PC-9 (cell line): ENCODE results near the gene ATP6V0B. TPM values are rescaled to one million over a fixed set of nuclear protein-coding genes. Genes with fewer than 3 reads are reported as not detected.

ENCODE experiments used
- BruUV-seq: library from RNA; stranded (reverse); fragments of 400-500 nt; replicated peaks from 2 replicates; lab custom pipeline; 2021; lab: Mats Ljungman, UMichigan
- CTCF ChIA-PET: fragments of 300-600 bp; sonication (Branson Sonifier 250); formaldehyde crosslinking; loops from one replicate; lab custom pipeline; 2022; ENCODE audit warnings: antibody characterized with exemption; lab: Charles Lee
- POLR2A ChIA-PET: fragments of 300-600 bp; sonication (Branson Sonifier 250); formaldehyde crosslinking; loops from one replicate; lab custom pipeline; 2022; ENCODE audit warnings: antibody characterized with exemption; ENCODE audit not compliant: unreplicated experiment; lab: Charles Lee
- DNase-seq, 2 experiments: peaks; one replicate each; pipeline versions ENCODE4 v3.0.0 to v3.0.0-alpha.2; 2015 to 2022; ENCODE audit warnings: mixed read lengths in 1 of 2
- H2AFZ ChIP-seq: fragments of 200-600 bp; sonication (generic); 2 replicates; pipeline ENCODE4 v1.8.1; 2017; ENCODE audit warnings: antibody characterized with exemption
- H3F3A ChIP-seq: fragments of 200-600 bp; sonication (generic); 2 replicates; pipeline ENCODE4 v1.8.1; 2017; ENCODE audit warnings: antibody characterized with exemption, mild to moderate bottlenecking, low read depth; ENCODE audit not compliant: insufficient read depth
- H3K27ac ChIP-seq: fragments of 200-600 bp; sonication (generic); 2 replicates; pipeline ENCODE4 v1.6.1; 2016; ENCODE audit warnings: mixed run types
- H3K27me3 ChIP-seq: fragments of 200-600 bp; sonication (generic); 2 replicates; pipeline ENCODE4 v1.6.1; 2016; ENCODE audit warnings: low read depth, mixed run types; ENCODE audit not compliant: insufficient read depth
- H3K36me3 ChIP-seq: fragments of 200-600 bp; sonication (generic); 2 replicates; pipeline ENCODE4 v1.6.1; 2016; ENCODE audit warnings: low read depth, mixed run types
- H3K4me1 ChIP-seq: fragments of 200-600 bp; sonication (generic); replicated peaks from 2 replicates; pipeline ENCODE4 v1.6.1; 2016; ENCODE audit warnings: mixed run types; ENCODE audit not compliant: insufficient read depth
- H3K4me2 ChIP-seq: fragments of 200-600 bp; sonication (generic); 2 replicates; pipeline ENCODE4 v1.6.1; 2017; ENCODE audit warnings: mixed run types
- H3K4me3 ChIP-seq: fragments of 200-600 bp; sonication (generic); 2 replicates; pipeline ENCODE4 v1.6.1; 2016; ENCODE audit warnings: mixed run types
- H3K79me2 ChIP-seq: fragments of 200-600 bp; sonication (generic); 2 replicates; pipeline ENCODE4 v1.6.1; 2017; ENCODE audit warnings: low read depth, mixed run types
- H3K9me2 ChIP-seq: fragments of 200-600 bp; sonication (generic); 2 replicates; pipeline ENCODE4 v1.8.1; 2017; ENCODE audit warnings: mild to moderate bottlenecking; ENCODE audit not compliant: insufficient read depth
- H3K9me3 ChIP-seq: fragments of 200-600 bp; sonication (generic); 2 replicates; pipeline ENCODE4 v1.8.1; 2016; ENCODE audit warnings: low read depth; ENCODE audit not compliant: insufficient read depth
- H4K20me1 ChIP-seq: fragments of 200-600 bp; sonication (generic); 2 replicates; pipeline ENCODE4 v1.8.1; 2017; ENCODE audit not compliant: insufficient read depth
- EZH2 ChIP-seq: fragments of 200-600 bp; sonication (generic); IDR thresholded peaks from 2 replicates; pipeline ENCODE4 v1.8.0; 2017; ENCODE audit warnings: antibody characterized with exemption, low read depth
- intact Hi-C: fragments of 100-400 bp; cut with micrococcal nuclease; formaldehyde crosslinking; loops from one replicate; pipeline ENCODE4 v1.10.0; 2022; ENCODE audit not compliant: unreplicated experiment
- total RNA-seq: library from RNA; stranded (reverse); gene quantifications from 2 replicates; pipeline ENCODE4 v1.2.3, GENCODE V29; 2021
- TF ChIP-seq, protein P1 (sequence below): fragments of 200-600 bp; sonication (generic); conservative IDR thresholded peaks from 2 replicates; pipeline ENCODE4 v1.6.1; 2017; ENCODE audit warnings: mixed run types, antibody characterized with exemption, mild to moderate bottlenecking, moderate library complexity

Gene ATP6V0B
- total RNA-seq, 1 experiment from 2014 or later: 125 TPM

GRCh38 chr1:44013949-44014348 lies 39.2 kb downstream of the ATP6V0B start:
- H3K27ac ChIP-seq: no peak overlapping the region
- H3K4me3 ChIP-seq: no peak overlapping the region
- no peak for TF ChIP-seq EZH2
- TF ChIP-seq, protein P1, sequence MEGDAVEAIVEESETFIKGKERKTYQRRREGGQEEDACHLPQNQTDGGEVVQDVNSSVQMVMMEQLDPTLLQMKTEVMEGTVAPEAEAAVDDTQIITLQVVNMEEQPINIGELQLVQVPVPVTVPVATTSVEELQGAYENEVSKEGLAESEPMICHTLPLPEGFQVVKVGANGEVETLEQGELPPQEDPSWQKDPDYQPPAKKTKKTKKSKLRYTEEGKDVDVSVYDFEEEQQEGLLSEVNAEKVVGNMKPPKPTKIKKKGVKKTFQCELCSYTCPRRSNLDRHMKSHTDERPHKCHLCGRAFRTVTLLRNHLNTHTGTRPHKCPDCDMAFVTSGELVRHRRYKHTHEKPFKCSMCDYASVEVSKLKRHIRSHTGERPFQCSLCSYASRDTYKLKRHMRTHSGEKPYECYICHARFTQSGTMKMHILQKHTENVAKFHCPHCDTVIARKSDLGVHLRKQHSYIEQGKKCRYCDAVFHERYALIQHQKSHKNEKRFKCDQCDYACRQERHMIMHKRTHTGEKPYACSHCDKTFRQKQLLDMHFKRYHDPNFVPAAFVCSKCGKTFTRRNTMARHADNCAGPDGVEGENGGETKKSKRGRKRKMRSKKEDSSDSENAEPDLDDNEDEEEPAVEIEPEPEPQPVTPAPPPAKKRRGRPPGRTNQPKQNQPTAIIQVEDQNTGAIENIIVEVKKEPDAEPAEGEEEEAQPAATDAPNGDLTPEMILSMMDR: no peak
- H2AFZ ChIP-seq: no peak overlapping the region
- no peaks in the 10 kb centered on the region for H3K4me1 ChIP-seq
- H3K79me2 ChIP-seq: no peaks in the 10 kb centered on the region
- H3K27me3 ChIP-seq: no peaks in the 10 kb centered on the region
- ChIA-PET POLR2A (interaction anchor here (0.9 kb wide), 1 partner anchor 9 kb away, joined by 3 read pairs; no protein-coding TSS in a partner anchor), CTCF (interaction anchor here (0.8 kb wide), 1 partner anchor 23 kb away, joined by 3 read pairs; no protein-coding TSS in a partner anchor)
- no peaks in the 10 kb centered on the region for H3K9me3 ChIP-seq
- no TSS peak for BruUV-seq
- H3F3A ChIP-seq: 0 out of 2 replicates have a peak, but pooled peaks cover under 1% of the 10 kb centered on the region
- intact Hi-C loops: no loop called here
- peaks cover 31% of the 10 kb centered on the region; the same call in 1 of the 2 replicates for H4K20me1 ChIP-seq
- peaks cover 8% of the 10 kb centered on the region; the same call in 1 of the 2 replicates for H3K36me3 ChIP-seq
- H3K9me2 ChIP-seq: no peaks in the 10 kb centered on the region
- no peak overlapping the region for H3K4me2 ChIP-seq
- DNase-seq: no peak

DNA sequence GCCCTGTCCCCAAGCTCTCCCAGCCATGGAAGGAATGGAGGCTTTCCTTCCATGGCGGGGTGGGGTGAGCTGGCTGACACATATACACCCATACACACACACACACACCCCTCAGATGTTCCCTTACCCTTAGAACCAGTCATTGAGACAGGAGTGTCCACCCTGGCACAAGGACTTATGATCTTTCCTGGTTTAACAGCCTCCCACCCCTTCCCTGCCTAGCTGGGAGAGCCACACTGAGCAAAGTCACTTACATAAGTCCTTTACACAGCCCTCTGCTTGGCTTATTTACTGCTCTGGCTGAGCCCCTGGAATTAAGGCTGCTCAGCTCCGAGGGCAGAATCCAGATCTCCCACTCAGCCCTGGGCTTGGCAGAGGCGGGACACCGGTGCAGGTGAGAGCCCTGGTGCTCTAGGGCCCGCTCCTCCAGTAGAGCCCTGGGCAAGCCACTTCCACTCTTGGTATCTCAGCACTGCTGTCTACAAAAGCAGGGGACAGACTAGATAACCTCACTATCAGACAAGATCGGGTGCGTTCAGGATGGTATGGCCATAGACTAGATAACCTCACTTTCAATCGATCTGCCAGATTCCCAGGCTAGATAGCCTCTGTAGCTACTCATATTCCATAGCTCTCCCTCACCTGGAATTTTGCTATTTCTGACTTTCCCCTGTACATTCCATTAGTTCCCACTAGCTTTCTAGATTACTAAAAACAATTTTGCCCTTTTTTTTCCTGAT lies 39.8 kb downstream of the ATP6V0B start:
- no peak overlapping the region for H3K4me3 ChIP-seq
- intact Hi-C loops: no loop called here
- H3K79me2 ChIP-seq: no peaks in the 10 kb centered on the region
- H3K27me3 ChIP-seq: no peaks in the 10 kb centered on the region
- H3K4me2 ChIP-seq: no peak overlapping the region
- H3K36me3 ChIP-seq: peaks cover 8% of the 10 kb centered on the region; the same call in 1 of the 2 replicates
- no peak overlapping the region for H2AFZ ChIP-seq
- no peaks in the 10 kb centered on the region for H3K9me3 ChIP-seq
- DNase-seq: no peak
- no peak overlapping the region for H3K27ac ChIP-seq
- H3K4me1 ChIP-seq: no peaks in the 10 kb centered on the region
- ChIA-PET POLR2A (interaction anchor here (0.6 to 0.9 kb wide), 2 partner anchors 8 to 15 kb away, joined by 3 to 9 read pairs; no protein-coding TSS in a partner anchor), CTCF (interaction anchor here (1.1 kb wide), 1 partner anchor 9 kb away, joined by 3 read pairs; no protein-coding TSS in a partner anchor)
- BruUV-seq: no TSS peak
- no peaks in the 10 kb centered on the region for H3F3A ChIP-seq
- TF ChIP-seq, protein P1: no peak
- no peak for TF ChIP-seq EZH2
- peaks cover 31% of the 10 kb centered on the region for H4K20me1 ChIP-seq
- no peaks in the 10 kb centered on the region for H3K9me2 ChIP-seq

DNA sequence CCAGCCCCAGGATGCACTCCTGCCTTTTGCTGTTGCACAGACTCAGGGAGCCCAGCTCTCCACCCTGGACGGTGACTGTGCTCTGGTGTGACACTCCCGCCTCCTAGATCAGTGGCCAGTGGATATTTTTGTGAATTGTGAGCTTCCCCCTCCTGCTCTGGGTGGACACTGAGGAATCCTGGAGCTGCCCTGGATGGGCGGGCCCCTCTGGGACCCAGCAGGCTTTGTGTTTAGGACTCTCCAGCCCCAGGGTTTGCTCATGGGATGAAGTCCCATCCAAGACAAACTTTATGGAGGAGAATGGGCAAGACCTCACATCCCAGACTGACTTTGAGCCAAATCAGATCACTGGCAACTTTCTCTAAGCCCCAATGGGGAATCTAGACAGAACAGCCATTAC lies 40.4 kb downstream of the ATP6V0B start:
- no peaks in the 10 kb centered on the region for H3K27me3 ChIP-seq
- H3K4me3 ChIP-seq: no peak overlapping the region
- H3F3A ChIP-seq: no peaks in the 10 kb centered on the region
- BruUV-seq: no TSS peak
- no peaks in the 10 kb centered on the region for H3K4me1 ChIP-seq
- ChIA-PET CTCF (interaction anchor here (1.1 kb wide), 1 partner anchor 10 kb away, joined by 3 read pairs; no protein-coding TSS in a partner anchor), POLR2A (no interaction called here)
- H2AFZ ChIP-seq: no peak overlapping the region
- no peaks in the 10 kb centered on the region for H3K79me2 ChIP-seq
- DNase-seq: no peak
- H3K9me3 ChIP-seq: no peaks in the 10 kb centered on the region
- no peak overlapping the region for H3K27ac ChIP-seq
- no peak for TF ChIP-seq EZH2
- TF ChIP-seq, protein P1: no peak
- peaks cover 9% of the 10 kb centered on the region; the same call in 1 of the 2 replicates for H3K36me3 ChIP-seq
- H4K20me1 ChIP-seq: peaks cover 35% of the 10 kb centered on the region
- no peaks in the 10 kb centered on the region for H3K9me2 ChIP-seq
- H3K4me2 ChIP-seq: no peak overlapping the region
- intact Hi-C loops: no loop called here
